ENCODE measurements around the gene FSTL5.

- no peak for TF ChIP-seq CTCF (conservative IDR thresholded peaks at IDR 0.05)
- TF ChIP-seq EZH2 (IDR thresholded peaks at IDR 0.05; ENCODE audit: low read depth) = no peak
Observed at GRCh38 chr4:161457311-161457710, 706.5 kb downstream of the FSTL5 start.
